Nucleus accumbens (tissue), 56 donors: ENCODE results near the gene IL17RC.

Experiments
- DNase-seq, 56 donors: peaks; one replicate each; lab custom pipeline; 2025; lab: John Stamatoyannopoulos, UW

The IL17RC gene

GRCh38 chr3:9942164-9942563 is 25.3 kb downstream of the IL17RC start:
- no peak for DNase-seq

- DNase-seq, result no peak
These were observed 26.2 kb downstream of the IL17RC start for GRCh38 chr3:9942934-9943690.

- DNase-seq, result no peak
These were observed 27.4 kb downstream of the IL17RC start for GRCh38 chr3:9944271-9944670.

GRCh38 chr3:9945358-9945757 is 28.5 kb downstream of the IL17RC start:
- no peak for DNase-seq

GRCh38 chr3:9946112-9947024 is 29.5 kb downstream of the IL17RC start:
- peak in 52 of 56 donors; percentile 32 to 85 (median 70) for DNase-seq

GRCh38 chr3:9947025-9947995 is 30.4 kb downstream of the IL17RC start:
- peak in 45 of 56 donors; percentile 27 to 75 (median 57) for DNase-seq

GRCh38 chr3:9948586-9948985 is 31.7 kb downstream of the IL17RC start:
- no peak for DNase-seq

- no peak for DNase-seq
These were observed 32.2 kb downstream of the IL17RC start for GRCh38 chr3:9949115-9949514.

GRCh38 chr3:9949626-9950025 is 32.7 kb downstream of the IL17RC start:
- no peak for DNase-seq

- no peak for DNase-seq
These were observed 34.2 kb downstream of the IL17RC start for GRCh38 chr3:9951126-9951525.

GRCh38 chr3:9951598-9951961 is 34.7 kb downstream of the IL17RC start:
- peak in 10 of 56 donors; percentile 11 to 45 (median 35) for DNase-seq

GRCh38 chr3:9951962-9952805 is 35.3 kb downstream of the IL17RC start, which contains the start of gene PRRT3:
PRRT3 (minus strand) TSS chr3:9952408; CDS start chr3:9950115, 2,293 bp downstream.
- DNase-seq, result peak in 21 of 56 donors; percentile 12 to 71 (median 44)

- DNase-seq, result no peak
These were observed 38.2 kb downstream of the IL17RC start for GRCh38 chr3:9955067-9955502.

- no peak for DNase-seq
These were observed 38.9 kb downstream of the IL17RC start for GRCh38 chr3:9955611-9956352.

GRCh38 chr3:9957214-9957613 is 40.3 kb downstream of the IL17RC start:
- DNase-seq, result peak in 6 of 56 donors; percentile 14 to 58 (median 31)

- DNase-seq, result no peak
These were observed 48.4 kb downstream of the IL17RC start for GRCh38 chr3:9965200-9965875.

- no peak for DNase-seq
These were observed 49.9 kb downstream of the IL17RC start for GRCh38 chr3:9966841-9967240.

GRCh38 chr3:9969632-9970019 is 52.7 kb downstream of the IL17RC start:
- no peak for DNase-seq
